Activated CD4-positive, CD25-positive, alpha-beta regulatory T cell (primary cell): ENCODE measurements around the gene GNPDA2.
A peak's percentile ranks its signal among the peaks of the same experiment; 100 is the strongest.
"Not testable (repeated sequence)": the region's sequence is repeated elsewhere in the genome, so short reads cannot be mapped to it uniquely, and the experiment has no call there.

Experiments
- DNase-seq, 4 experiments: peaks; one replicate each; lab custom pipeline; 2025; lab: John Stamatoyannopoulos, UW

The GNPDA2 gene

GRCh38 chr4:44726038-44726871, at the start of gene GNPDA2:
TSS of gene GNPDA2 (minus strand) at chr4:44726556. CDS start at chr4:44722207, 4,349 bp downstream.
- DNase-seq = peak; percentile 47 to 66 (median 55)

GRCh38 chr4:44772340-44772739, 46.0 kb upstream of the GNPDA2 start:
- no peak for DNase-seq

- no peak for DNase-seq
Measured at GRCh38 chr4:44771789-44772188, 45.4 kb upstream of the GNPDA2 start.

DNA sequence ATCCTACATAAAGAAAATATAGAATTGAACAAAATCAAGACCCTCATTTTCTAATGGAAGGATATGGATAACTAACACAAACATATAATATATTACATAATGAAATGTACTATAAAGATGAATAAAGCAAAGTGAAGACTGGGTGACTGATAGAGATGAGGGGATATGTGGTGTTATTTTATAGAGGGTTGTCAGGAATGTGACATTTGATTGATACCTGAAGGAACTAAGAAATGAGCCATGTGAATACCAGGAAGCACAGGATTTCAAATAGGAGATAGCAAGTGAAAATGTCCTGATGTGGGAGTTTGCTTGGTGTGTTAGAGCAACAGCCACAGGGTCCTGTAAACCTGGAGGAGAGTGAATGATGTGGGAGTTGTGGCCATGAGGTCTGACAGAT, 40.1 kb upstream of the GNPDA2 start:
- no peak for DNase-seq

DNA sequence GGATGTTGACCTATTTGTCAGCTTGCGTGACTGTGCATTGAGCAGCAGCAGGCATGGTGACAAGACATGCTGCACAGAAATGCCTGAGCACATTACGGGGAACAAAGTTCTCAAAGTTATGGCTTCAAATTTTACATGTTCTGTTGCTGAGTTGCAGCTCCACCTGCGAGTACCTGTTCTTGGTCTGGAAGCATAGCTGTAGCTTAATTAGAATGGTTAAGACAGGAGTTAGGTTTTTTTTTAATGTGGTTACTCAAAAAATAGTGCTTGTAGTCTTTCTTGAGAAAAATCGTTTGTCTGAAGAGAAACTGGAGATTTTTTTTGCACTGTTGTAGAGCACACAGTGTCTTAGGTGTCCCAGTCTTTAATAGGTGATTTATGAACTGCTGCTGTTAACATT, 38.8 kb upstream of the GNPDA2 start:
- no peak for DNase-seq

- DNase-seq = no peak
Measured at GRCh38 chr4:44761306-44761705, 35.0 kb upstream of the GNPDA2 start.

GRCh38 chr4:44760142-44760898, 34.0 kb upstream of the GNPDA2 start:
- DNase-seq = no peak

DNA sequence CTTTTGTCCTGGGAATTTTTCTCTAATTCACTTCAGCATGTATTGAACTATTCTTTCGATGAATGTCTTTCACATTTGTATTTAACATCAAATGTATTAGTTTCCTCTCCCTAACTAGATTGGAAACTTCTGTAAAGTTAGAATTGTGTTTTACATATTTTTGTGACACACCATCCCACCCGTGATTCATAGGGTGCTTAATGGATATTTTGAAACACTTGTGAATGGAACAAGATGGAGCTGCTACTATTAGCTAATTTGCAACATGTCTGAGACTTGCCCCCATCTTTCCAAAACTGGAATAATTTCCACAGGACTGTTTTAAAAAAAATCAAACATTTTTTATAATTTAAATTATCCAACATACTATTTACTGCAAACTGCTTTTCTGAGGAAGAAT, 30.2 kb upstream of the GNPDA2 start:
- DNase-seq = no peak

GRCh38 chr4:44740201-44740600, 13.8 kb upstream of the GNPDA2 start:
- no peak for DNase-seq

DNA sequence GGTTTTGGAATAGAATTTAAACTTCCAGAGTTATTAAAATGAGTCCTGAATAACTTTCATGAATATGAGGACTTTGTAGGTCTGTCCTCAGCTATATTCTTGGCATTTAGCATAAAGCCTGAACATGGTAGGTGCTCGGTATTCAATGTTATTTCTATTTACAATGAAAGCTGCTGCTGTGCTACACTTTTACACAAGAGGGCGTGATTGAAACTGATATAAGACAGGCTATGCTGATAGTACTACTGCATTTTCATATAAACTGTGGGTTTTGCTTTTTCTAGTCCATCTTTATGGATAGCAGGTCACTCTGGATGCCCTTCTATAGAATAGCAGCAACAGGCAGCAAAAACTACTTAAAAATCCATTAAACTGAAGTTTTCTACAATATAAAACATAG, 12.3 kb upstream of the GNPDA2 start:
- no peak for DNase-seq

DNA sequence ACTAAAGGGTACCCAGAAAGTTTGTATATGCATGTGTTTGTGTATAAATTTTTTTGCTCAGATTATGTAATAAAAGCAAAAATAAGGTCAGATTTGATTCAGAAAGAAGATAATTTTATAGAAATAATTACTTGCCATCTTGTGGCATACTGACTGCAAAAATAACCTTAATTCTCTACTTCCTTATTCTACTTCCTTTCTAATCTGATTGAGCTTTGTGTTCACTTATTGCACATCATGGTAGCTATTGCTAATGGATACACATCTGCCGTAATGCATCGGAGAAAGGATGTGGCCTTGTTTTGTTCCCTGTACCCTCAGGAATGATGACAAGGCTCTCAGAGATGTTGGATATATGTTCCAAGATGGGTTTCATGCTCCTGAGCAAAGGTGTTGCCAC, 10.5 kb upstream of the GNPDA2 start:
- no peak for DNase-seq

DNA sequence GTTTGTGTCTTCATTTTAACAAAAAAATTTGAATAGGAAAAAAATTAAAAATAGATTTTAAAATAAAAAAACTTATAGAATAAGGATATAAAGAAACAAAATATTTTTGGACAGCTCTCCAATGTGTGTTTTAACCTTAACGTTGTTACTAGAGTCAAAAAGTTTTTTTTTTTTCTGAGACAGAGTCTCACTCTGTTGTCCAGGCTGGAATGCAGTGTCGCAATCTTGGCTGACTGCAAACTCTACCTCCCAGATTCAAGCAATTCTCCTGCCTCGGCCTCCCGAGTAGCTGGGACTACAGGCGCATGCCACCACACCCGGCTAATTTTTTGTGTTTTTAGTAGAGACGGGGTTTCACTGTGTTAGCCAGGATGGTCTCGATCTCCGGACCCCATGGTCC, 2.3 kb upstream of the GNPDA2 start:
- not testable (repeated sequence) for DNase-seq

GRCh38 chr4:44727471-44727870, 1.1 kb upstream of the GNPDA2 start:
- no peak for DNase-seq

DNA sequence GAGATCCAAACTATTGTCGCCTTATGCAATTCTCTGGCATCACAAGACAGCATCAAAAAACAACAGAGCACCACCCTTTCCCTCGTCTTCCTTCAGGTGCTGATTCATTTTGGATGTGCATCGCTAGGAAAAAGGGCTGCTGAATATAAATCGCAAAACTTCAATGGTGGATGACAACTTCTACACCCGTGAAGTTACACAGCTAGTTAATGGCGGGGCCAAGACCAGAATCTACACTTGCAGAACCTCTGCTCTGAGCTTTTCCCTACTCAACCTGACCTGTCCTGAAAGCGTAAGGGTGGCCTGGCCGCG, 674 bp downstream of the GNPDA2 start:
- no peak for DNase-seq

DNA sequence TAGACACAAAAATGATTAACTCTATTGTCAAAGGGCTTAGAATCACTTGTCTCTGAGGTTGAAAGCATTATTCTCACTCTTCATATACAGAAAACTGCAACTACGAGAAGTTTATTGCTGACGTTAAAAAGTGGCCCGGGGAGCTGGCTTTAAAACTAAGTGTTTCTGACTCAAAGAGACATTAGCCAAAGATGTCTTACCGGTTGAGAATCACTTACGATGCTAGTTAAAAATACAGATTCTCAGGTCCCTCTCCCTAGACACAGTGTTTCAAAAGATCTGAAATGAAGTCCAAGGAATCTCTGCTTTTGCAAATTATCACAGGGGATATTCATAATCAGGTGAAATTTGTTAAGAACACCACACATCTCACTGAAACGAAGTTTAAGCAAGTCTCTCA, 1.2 kb downstream of the GNPDA2 start:
- DNase-seq = no peak

DNA sequence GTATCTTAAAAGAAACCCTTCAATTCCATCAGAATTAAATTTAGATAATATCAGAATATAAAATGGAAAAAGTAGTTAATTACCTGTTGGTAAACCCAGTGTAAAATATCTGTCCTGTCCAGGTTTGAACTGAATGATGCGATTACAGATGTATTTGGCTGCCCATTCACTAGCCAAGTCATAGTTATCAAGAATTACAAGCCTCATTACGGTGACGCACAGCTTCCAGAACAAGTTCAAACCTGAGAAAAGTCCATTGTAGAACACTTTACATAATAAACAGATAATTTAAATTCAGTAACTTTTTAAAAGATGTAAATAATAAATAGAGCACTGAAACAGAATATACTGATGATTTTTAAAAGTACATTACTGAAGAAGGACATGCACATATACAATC, 4.4 kb downstream of the GNPDA2 start:
- no peak for DNase-seq

- DNase-seq = no peak
Measured at GRCh38 chr4:44720371-44720770, 6.0 kb downstream of the GNPDA2 start.

GRCh38 chr4:44716597-44716996, 9.8 kb downstream of the GNPDA2 start:
- no peak for DNase-seq

DNA sequence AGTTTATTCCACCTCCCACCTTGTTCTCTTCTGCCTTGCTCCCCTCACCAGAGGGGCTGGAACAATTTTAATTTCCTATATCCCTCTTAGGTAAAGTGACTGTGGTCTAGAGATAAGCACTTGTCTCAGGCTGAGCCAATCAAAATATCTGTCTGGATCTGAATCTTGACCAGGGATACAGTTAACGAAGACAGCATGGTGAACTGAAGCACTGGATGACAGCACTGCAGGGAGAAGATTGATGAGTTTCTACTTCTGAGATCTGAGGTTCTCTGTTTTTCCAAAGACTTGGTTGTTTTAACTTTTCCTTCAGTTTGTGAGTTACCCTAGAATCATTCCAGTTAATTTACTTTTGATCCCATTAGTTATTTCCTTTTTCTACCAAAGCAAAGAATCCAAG, 13.2 kb downstream of the GNPDA2 start:
- DNase-seq = no peak

- no peak for DNase-seq
Measured at GRCh38 chr4:44704673-44705072, 21.7 kb downstream of the GNPDA2 start.

DNA sequence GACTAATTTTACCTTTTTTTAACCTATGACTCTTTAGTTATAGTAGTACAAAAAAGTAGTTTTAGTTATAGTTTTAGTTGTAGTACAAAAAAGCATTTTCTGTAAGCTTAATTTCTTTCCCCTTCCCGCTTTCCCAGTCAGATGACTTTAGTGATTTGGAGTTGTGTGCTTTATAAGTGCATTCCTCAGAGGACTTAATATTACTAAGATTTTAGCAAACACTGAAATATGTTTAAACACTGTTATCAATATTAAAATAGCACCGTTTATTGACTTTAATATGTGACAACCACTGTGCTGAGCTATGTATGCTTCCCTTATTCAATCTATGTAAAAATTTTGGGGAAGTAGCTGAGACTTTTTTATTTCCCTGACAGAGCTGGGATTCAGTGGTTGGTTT, 25.3 kb downstream of the GNPDA2 start:
- no peak for DNase-seq

- no peak for DNase-seq
Measured at GRCh38 chr4:44700427-44700826, 25.9 kb downstream of the GNPDA2 start.

DNA sequence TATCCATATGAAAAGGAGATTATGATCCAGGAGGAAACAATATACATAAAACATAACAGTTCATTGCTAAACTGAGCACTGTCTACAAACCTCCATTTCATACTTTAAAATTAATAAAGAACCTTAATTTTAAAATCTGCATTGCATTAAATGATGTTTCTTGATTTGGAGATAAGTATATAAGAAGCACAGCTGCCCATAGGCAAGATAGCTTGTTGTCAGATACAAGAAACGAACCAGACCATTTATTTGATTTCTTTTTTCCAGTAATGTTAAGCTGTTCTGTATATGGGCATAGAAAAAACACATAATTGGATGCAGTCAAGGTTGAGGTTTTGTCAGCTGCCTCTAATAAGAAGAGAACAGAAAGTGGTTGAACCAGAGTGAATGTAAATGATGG, 41.7 kb downstream of the GNPDA2 start:
- no peak for DNase-seq

GRCh38 chr4:44679060-44679459, 47.3 kb downstream of the GNPDA2 start:
- DNase-seq = no peak
